ENCODE data around the gene PRAMEF15.
"Not testable (repeated sequence)": the region's sequence is repeated elsewhere in the genome, so short reads cannot be mapped to it uniquely, and the experiment has no call there.

GRCh38 chr1:13315281-13315680, at the start of gene PRAMEF15:
- TF ChIP-seq POLR2A (IDR thresholded peaks at IDR 0.05; ENCODE audit: low read depth, low read length); TAF1 (IDR thresholded peaks at IDR 0.05; ENCODE audit: borderline replicate concordance, low read depth, low read length): not testable (repeated sequence)

All from GM12892 (cell line).